Chondrocyte (in vitro differentiated cells): Measurements from ENCODE around the gene SNX32. TPM values are rescaled to one million over a fixed set of nuclear protein-coding genes. Genes with fewer than 3 reads are reported as not detected.
A peak's percentile ranks its signal among the peaks of the same experiment; 100 is the strongest.

Experiments
- DNase-seq: peaks from one replicate; pipeline ENCODE4 v3.0.0; 2021; ENCODE audit warnings: mixed read lengths, low spot score
- H3K27ac Mint-ChIP-seq: one replicate; pipeline ENCODE4 v1.8.0; 2021; ENCODE audit warnings: mild to moderate bottlenecking, moderate library complexity, mixed read lengths; ENCODE audit not compliant: unreplicated experiment
- H3K27me3 Mint-ChIP-seq: 2 replicates; pipeline ENCODE4 v1.8.0; 2021; ENCODE audit warnings: low read depth, mixed read lengths
- H3K36me3 Mint-ChIP-seq: 2 replicates; pipeline ENCODE4 v1.8.0; 2021; ENCODE audit warnings: low read depth, mixed read lengths
- H3K4me1 Mint-ChIP-seq: 2 replicates; pipeline ENCODE4 v1.8.0; 2021; ENCODE audit warnings: low read depth, mild to moderate bottlenecking, mixed read lengths
- H3K4me3 Mint-ChIP-seq: one replicate; pipeline ENCODE4 v1.8.0; 2021; ENCODE audit warnings: mild to moderate bottlenecking, moderate library complexity, mixed read lengths; ENCODE audit not compliant: unreplicated experiment
- H3K9me3 Mint-ChIP-seq: 2 replicates; pipeline ENCODE4 v1.8.0; 2021; ENCODE audit warnings: low read depth, mixed read lengths
- total RNA-seq: library from RNA; stranded (reverse); gene quantifications from 3 replicates; pipeline ENCODE4 v1.2.1, GENCODE V29; 2021
- TF ChIP-seq, protein P1 (sequence below): fragments of 200-600 bp; sonication (generic); IDR thresholded peaks from 2 replicates; pipeline ENCODE4 v1.5.0; 2021; ENCODE audit warnings: antibody characterized with exemption, mild to moderate bottlenecking, moderate library complexity

The SNX32 gene
- total RNA-seq, 1 donor from 2014 or later: 0.80 TPM

DNA sequence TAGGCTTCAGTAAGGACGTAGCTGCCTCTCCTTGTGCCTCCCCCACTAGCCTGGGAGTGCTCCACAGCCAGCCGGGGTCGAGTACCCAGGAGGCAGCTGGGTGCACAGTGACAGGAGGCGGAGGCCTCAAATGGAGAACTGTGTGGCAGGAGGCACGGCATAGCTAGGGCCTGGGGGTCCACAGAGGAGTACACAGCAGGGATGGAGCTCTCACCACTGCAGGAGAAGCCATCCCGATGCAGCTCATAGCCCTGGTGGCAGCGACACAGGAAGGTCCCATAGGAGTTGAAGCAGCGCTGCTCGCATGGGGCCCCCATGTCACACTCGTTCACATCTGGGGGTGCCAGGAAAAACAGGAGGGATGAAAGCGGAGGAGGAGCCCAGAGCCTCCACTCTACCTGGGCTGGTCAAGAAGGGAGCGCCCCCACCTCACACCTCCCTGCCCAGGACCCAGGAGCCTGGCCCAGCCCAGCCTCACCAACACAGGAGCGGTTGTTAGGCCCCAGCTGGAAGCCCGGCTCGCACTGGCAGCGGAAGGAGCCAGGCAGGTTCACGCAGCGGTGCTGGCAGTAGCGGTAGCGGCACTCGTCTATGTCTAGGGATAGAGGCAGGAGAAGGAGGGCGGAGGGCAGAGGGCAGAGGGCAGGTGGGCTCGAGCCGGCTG lies 36.0 kb downstream of the SNX32 start:
- peak; percentile 89 for DNase-seq
- Mint-ChIP-seq H3K36me3 (peaks cover 16% of the 10 kb centered on the region), H3K4me3 (no peak overlapping the region), H3K9me3 (no peaks in the 10 kb centered on the region), H3K4me1 (peaks cover 40% of the 10 kb centered on the region), H3K27me3 (no peaks in the 10 kb centered on the region), H3K27ac (peak overlapping the region; percentile 89)
- TF ChIP-seq, protein P1, sequence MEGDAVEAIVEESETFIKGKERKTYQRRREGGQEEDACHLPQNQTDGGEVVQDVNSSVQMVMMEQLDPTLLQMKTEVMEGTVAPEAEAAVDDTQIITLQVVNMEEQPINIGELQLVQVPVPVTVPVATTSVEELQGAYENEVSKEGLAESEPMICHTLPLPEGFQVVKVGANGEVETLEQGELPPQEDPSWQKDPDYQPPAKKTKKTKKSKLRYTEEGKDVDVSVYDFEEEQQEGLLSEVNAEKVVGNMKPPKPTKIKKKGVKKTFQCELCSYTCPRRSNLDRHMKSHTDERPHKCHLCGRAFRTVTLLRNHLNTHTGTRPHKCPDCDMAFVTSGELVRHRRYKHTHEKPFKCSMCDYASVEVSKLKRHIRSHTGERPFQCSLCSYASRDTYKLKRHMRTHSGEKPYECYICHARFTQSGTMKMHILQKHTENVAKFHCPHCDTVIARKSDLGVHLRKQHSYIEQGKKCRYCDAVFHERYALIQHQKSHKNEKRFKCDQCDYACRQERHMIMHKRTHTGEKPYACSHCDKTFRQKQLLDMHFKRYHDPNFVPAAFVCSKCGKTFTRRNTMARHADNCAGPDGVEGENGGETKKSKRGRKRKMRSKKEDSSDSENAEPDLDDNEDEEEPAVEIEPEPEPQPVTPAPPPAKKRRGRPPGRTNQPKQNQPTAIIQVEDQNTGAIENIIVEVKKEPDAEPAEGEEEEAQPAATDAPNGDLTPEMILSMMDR: no peak

DNA sequence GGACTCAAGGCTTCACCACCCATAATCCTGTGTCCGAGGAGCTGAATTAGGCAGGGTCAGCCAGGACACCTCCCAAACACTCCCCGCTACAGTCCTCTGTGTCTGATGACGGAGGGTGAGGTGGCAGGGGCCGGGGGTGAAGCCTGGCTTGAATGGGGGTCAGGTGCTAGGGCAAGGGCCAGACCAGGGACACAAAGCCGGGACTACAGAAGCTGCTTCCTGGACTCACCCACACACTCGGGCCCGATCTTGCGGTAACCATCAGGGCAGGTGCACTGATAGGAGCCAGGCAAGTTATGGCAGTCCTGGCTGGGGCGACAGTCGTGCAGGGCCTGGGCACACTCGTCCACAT lies 36.5 kb downstream of the SNX32 start:
- Mint-ChIP-seq H3K36me3 (peaks cover 12% of the 10 kb centered on the region), H3K27me3 (no peaks in the 10 kb centered on the region), H3K4me3 (peak overlapping the region; percentile 86), H3K4me1 (peaks cover 37% of the 10 kb centered on the region), H3K9me3 (no peaks in the 10 kb centered on the region), H3K27ac (peak overlapping the region; percentile 89)
- TF ChIP-seq, protein P1: no peak
- DNase-seq: peak; percentile 90

DNA sequence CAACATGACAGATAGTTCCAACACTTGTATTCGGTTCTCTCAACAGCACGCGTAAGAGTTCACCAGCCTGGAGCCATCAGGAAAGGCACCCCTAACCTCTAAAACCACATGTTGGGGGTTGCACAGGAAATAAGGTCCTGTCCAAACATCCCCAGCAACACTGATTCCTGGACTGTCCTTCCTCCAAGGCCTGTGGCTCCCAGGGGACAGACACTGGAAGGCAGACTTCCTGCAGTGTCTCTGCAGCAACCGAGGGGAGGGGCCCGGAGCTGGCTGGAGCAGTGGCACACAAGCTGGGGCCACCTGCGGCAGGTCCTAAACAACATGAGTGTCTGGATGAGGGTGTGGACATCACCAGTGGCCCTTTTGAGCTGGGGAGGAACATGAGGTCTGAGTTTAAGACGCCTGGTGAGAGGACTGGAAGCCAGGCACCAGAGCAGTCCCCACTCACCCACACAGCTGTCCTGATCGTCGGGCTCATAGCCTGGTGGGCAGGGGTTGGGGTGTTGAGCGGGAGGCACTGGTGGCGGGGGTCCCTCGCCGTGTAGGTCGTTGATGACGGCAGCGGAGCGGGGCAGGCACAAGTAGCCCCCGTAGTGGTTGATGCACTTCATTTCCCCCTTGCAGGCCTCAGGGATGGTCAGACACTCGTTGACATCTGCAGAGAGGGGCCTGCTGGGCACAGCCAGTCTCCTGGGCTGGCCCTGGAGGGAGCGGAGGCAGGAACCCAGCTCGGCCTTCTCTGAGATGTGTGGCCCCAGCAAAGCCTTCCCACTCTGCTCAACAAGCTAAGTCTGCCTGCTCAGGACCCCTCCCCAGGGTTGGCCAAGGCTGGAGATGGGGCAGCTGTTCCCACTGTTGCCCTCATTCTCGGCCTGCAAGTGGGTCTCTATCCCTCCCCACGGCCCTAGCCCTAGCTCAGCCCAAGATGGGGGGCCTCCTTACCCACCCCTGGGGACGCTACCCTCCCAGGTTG lies 37.2 kb downstream of the SNX32 start:
- peaks cover 11% of the 10 kb centered on the region for H3K36me3 Mint-ChIP-seq
- peaks cover 37% of the 10 kb centered on the region for H3K4me1 Mint-ChIP-seq
- H3K4me3 Mint-ChIP-seq: peak overlapping the region; percentile 86
- TF ChIP-seq, protein P1: no peak
- H3K27me3 Mint-ChIP-seq: no peaks in the 10 kb centered on the region
- no peaks in the 10 kb centered on the region for H3K9me3 Mint-ChIP-seq
- H3K27ac Mint-ChIP-seq: peak overlapping the region; percentile 89
- peak; percentile 87 for DNase-seq

DNA sequence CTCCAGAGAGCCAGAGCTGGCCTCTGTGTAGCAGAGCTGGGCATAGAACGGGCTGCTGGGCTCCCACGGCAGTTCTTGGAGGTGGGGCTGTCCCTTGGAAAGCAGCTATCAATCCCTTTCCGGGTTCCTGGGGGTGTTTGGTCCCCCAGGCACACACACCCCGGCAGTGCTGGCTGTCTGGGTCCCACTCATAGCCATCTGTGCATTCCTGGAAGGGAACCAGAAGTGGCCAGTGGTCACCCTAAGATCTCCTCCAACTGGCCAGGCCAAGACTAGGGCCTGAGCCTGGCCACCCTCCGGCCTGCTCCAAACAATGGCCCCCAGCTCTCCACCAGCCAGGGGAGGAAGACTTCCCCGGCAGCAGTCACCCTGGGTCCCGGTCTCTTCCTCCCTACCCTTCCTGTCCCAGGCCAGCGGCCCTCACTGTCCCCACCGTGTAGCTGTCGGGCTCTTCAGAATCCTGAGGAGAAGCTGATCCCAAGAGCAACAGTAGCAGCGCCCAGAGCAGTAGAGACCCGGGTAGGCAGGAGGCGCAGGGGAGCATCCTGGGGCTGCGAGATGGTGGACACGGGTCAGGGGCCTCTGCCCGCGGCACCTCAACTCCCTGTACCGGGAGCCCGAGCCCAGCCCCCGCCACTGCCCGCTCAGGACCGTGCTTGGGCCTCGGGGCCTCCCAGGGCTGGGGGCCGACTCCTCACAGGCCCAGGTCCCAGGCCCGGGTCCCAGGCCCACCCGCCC lies 38.2 kb downstream of the SNX32 start:
- peak; percentile 91 for DNase-seq
- Mint-ChIP-seq H3K4me3 (peak overlapping the region; percentile 86), H3K27ac (peak overlapping the region; percentile 89), H3K36me3 (peaks cover 11% of the 10 kb centered on the region), H3K9me3 (no peaks in the 10 kb centered on the region), H3K4me1 (peaks cover 37% of the 10 kb centered on the region), H3K27me3 (no peaks in the 10 kb centered on the region)
- TF ChIP-seq, protein P1: peak; percentile 52
